GM19324 (cell line): ENCODE results near the gene MGA.

Experiments used
- ATAC-seq: cut with Tn5 transposase; IDR thresholded peaks from one replicate; pipeline ENCODE4 v1.9.1; 2021; ENCODE audit warnings: mild to moderate bottlenecking, moderate library complexity; ENCODE audit not compliant: unreplicated experiment, low FRiP score

The MGA gene

DNA sequence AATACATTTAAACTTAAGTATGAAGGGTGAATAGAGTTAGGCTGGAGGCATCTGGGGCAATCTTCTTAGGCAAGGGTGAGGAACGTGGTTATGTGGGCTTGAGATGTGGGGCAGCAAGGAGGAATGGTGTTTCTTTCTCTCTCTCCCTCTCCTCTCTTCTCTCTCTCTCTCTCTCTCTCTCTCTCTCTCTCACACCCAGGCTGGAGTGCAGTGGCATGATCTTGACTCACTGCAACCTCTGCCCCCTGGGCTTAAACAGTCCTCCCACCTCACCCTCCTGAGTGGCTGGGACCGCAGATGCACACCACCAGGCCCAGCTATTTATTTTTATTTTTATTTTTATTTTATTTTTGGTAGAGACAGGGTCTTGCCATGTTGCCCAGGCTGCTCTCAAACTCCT, 4.0 kb upstream of the MGA start:
- ATAC-seq, result no peak

DNA sequence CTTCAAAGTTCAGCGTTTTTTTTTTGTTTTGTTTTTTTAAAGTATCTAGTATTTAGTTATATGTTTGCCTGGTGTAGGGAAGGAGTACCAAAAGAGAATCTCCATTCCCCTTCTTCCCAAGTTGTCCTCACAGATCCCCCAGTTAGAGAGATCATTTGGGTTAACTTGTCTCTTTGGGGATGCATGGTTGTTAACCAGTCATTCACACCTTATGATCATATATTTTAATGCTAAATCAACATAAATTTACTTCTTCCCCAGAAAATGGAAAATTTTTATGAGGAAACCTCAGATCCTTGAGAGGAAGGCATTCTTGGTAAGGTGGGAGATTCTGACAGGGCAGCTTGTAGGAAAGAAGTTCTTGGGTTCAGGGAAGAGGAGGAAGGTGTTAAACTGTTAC, 1.5 kb upstream of the MGA start:
- ATAC-seq, result no peak

DNA sequence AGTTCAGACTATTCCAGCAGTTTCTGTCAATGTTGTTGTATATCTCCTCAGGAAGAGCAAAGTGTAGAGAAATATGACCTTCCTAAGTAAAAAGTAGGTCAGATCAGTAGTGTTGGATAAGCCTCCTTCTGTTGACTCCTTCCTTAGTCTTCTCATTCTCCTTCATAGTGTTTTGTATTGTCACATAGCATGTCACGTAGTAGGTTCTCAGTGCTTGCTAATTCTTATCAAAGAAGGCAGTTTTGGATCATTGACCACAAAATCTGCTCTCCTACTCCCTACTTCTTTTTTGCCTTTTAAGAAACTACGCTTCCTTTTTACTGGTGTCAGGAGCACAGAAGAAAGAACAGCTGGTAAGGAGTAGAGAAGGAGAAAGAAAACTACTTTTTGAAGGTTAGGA, 1.0 kb upstream of the MGA start:
- no peak for ATAC-seq

DNA sequence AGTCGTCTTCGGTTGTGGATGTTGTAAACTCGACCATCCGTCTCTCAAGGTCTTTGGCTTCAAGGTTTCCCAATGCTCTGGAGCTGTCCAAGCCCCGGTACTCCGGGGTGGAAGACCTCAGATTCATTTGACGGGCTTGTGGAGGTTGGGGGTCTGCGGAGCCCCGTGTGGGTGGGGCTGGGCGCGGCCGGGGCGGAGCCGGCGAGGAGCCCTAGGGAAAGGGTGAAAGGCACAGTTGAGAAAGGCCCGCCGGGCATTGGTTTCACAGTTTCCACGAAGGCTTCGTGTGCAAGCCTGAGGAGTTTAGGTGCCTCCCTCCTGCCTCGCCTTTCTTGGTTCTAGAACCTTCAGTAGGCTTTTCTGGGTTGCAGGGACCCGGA, 360 bp upstream of the MGA start:
- no peak for ATAC-seq

DNA sequence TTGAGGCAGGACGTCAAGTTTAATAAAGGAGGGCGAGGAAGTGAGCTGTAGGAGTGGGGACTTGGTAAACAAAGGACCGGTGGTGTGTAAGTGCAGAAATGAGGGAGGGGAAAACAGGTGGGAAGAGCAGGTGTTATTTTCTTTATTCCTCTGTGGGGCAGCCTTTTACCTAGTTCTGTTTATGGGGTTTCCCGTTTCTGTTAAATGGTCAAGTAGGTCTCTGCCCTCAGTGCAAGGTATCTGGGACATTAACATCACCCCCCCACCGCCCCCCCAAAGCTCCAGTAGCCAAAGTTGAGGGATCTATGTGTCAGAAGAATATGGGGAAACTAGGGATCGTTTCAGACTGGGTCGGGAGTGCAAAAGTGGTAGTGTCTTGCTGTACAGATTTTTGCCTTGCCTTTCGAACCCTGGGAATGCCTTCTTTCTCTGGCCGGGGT, 893 bp downstream of the MGA start:
- no peak for ATAC-seq

DNA sequence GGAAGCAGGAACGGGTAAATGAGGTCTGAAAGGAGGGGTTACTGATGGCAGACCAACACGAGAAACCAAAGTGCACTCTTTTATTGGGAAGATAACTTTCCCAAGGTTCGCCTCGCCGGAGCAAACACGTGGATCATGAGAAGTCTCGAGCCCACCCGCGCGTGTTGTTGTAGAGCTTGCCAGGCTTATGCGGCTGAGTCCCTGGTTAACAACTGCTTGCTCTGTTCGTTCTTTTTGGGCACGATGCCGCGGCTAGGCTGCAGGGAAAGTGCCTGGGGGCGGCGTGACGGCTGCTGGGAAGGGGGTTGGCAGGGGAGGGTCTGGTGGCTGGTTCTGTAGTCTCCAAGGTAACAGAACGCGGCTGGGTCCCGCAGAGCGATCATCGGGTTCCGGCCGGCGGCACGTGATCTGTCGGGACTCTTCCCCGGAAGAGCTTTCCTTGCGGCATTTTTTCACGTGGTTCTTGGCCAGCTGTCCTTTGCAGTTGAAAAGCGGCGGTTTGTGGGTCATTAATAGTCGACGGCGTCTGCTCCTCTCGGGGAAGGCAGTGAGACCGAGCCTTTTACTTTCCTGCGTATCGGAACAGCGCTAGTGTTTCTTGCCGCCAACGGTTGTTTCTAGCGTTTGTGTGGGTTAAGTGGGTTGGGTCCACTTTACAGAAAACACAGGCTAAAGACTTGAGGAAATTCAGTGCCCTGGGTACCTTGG, 1.5 kb downstream of the MGA start:
- ATAC-seq, result no peak

DNA sequence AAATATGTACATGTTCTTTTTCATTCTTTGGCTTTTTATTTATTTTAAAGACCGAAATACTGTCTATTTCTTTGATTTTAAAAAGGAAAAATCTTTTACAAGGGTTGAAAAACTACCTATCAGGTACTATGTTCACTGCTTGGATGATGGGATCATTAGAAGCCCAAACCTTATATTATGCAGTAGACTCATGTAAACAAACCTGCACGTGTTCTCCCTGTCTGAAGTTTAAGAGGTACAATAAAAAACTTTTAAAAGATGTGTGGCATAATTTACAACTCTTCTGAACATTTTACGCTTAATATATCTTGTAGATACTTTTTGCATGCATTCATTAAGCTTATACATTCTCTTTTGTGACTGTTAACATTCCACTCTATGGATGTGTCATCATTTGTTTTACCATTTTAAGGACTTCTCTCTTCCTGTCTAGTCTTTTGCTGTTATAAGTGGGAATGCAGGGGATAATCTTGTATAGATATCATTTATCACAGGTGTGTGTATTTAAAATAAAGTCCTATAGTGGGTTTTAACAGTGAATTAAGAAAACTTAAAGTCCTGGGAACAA, 6.2 kb downstream of the MGA start:
- ATAC-seq, result no peak

DNA sequence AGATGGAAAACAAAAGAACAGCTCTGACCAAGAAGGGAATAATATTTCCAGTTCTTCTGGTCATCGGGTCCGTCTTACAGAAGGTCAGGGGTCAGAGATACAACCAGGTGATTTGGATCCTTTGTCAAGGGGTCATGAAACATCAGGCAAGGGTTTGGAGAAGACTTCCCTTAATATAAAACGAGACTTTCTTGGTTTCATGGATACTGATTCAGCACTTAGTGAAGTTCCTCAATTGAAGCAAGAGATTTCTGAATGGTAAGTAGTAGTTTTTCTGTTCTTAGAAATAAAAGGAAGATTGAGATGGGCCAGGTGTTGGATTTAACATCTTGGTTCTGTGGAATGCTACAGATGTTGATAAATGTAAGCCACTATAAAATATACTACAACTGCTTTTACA, 9.5 kb downstream of the MGA start:
- ATAC-seq, result no peak

DNA sequence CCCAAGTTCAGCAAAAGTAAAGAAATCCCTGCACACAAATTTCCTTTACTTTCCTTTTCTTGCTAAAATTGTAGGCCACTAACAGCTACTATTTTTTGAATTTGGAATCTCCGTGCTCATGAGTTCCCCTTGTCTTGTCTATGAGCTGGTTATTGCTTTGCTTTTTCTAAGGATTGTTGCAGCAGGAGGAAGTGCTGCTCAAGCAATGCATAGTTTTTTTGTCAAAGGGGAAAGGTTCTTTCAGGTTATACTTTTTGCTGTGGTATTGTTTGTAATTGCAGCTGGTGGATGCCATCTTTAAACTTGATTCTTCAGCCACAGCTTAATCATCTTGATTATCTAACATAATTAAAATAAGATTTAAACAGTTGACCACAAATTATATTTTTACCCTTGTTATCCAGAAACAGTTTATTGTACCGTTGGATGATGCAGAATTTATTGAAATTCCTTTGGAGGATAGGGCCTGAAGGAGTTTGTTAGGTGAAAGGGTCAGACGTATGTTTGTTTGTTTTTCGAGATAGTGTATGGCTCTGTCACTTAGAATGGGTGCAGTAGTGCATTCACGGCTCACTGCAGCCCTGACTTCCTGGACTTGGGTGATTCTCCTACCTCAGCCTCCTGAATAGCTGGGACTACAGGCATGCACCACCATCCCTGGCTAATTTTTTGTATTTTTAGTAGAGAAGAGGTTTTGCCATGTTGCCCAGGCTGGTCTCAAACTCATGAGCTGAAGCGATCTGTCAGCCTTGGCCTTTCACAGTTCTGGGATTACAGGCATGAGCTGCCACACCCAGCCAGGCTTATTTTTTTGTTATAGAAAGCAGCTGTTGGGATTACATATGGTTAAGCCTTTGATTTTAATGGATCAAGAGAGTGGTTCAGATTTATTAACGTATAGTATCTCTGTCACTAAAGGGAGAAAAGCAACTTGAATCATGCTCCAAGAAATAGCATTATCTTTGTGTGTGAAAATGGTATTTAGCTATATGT, 11.7 kb downstream of the MGA start:
- ATAC-seq, result no peak

DNA sequence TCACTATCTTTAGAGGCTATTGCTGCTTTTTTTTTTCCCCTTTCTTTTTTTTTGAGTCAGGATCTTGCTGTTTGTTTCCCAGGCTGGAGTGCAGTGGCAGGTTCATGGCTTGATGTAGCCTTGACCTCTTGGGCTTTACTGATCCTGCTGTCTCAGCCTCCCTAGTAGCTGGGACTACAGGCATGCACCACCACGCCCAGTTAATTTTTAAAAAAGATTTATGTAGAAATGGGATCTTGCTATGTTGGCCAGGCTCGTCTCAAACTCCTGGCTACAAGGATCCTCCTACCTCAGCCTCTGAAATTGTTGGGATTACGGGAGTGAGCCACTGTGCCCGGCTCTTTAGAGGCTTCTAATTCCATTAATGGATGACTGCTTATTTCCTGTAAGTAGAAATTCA, 15.1 kb downstream of the MGA start:
- ATAC-seq, result no peak

DNA sequence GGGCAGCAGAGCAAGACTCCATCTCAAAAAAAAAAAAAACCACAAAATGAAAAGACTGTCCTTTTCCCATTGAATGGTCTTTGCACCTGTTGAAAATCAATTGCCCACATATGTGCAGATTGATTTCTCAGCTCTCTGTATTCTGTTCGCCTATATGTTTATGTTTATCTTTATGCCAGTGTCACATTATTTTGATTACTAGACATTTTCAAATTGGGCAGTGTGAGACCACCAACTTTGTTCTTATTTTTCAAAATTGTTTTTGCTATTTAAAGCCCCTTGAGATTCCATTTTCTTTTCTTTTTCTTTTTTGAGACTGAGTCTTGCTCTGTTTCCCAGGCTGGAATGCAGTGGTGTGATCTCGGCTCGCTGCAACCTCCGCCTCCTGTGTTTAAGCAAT, 18.5 kb downstream of the MGA start:
- no peak for ATAC-seq

DNA sequence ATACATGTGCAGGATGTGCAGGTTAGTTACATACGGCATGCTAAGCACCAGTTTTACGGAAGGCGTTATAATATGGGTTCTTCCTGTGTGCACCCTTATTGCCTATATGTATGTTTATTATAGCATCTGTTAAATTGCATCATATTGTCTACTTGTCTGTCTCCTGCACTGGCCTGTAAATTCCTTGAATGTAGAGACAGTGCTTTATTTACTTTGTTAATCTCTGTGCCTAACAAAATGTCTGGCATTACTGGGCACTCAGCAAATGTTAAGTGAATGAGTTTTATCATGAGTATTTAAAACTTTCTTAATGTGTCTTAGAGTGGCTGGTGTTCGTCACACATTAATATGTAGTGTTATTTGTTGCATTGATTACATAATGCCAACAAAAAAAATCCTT, 23.8 kb downstream of the MGA start:
- no peak for ATAC-seq

DNA sequence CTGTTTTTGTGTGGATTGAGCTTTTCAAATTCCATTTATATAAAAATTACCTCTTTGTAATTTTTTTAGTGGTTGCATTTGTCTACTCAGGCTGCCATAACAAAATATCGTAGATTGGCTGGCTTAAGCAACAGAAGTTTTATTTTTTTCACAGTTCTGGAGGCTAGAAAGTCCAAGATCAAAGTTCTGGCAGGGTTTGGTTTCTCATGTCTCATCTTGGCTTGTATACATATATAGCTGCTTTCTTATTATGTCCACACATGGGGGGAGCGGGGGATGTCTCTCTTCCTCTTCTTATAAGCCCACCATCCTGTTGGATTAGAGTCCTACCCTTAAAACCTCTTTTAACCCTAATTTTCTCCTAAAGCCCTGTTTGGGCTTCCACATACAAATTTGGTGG, 28.5 kb downstream of the MGA start:
- ATAC-seq, result no peak

DNA sequence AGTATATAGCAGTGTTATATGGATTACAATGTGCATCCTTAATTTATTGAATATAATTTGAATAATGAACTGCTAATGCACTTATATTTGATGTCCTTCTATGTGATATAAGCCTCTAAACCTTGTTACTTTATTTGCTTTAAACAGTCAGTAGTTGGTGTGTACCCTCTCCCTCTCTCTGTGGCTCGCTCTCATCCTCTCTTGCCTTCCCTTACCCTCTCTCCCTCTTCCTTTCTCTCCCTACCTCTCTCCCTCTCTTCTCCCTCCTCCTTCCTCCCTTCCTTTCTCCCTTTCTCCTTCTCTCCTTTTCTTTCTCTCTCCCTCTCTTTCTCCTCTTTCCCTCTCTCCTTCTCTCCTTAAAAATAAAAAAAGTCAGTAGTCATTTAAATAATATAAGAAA, 28.9 kb downstream of the MGA start:
- ATAC-seq, result no peak

DNA sequence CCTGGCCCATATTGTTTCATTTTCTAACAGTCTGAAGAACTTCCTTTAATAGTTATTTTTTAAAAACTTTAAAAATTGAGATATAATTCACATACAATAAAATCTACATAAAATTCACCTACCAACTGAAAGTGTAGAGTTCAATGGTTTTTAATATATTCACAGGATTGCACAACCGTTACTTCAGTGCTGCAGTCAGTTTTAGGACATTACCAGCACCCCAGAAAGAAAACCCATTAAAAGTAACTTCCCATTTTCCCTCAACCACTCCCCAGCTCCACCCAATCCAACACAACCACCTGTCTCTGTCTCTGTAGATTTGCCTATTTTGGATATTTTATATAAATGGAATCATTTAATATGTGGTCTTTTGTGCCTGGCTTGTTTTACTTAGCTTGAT, 29.6 kb downstream of the MGA start:
- no peak for ATAC-seq

DNA sequence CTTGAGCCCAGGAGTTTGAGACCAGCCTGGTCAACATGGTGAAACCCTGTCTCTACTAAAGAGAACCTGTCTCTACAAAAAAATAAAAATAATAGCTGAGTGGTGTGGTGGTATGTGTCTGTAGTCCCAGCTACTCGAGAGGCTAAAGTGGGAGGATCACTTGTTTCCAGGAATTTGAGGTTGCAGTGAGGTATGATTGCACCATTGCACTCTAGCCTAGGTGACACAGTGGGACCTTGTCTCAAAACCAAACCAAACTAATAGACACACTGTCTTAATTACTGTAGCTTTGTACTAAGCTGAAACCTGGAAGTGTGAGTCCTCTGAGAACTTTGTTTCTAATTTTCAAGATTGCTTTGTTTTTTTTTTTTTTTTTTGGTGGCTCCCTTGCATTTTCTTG, 30.4 kb downstream of the MGA start:
- ATAC-seq, result no peak

DNA sequence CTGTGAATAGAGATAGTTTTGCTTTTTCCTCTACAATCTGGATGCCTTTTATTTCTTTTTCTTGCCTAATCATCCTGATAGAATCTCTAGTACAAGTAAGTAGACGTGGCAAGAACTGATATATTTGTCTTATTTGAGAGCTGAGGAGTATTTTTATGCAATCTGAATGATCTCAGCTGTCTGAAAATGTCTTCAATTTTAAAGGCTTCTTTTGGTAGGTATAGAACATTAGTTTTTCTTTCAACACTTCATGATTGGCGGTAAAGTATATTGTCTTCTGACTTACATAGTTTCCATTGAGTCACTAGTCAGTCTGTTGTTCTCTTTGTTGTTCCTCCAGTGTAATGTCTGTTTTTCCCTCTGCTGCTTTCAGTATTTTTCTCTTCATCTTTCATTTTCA, 31.3 kb downstream of the MGA start:
- no peak for ATAC-seq

DNA sequence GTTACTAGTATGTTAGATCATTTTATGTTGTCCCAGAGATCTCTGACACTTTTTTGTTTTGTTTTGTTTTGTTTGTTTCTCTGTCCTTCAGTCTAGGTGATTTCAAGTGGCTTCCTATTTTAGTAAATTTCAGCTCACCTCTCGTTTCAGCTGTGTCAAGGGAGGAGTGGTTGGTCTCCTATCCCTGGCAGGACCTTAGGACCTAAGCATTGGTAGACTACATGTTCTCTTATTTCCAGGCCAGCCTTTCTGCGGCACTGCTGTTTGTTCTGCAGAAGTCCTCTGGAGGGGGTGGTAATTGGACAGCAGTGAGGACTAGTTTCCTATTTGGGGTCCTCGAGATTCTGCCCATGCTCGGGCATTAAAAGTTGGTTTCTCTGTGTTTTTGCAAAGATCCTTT, 31.8 kb downstream of the MGA start:
- no peak for ATAC-seq

DNA sequence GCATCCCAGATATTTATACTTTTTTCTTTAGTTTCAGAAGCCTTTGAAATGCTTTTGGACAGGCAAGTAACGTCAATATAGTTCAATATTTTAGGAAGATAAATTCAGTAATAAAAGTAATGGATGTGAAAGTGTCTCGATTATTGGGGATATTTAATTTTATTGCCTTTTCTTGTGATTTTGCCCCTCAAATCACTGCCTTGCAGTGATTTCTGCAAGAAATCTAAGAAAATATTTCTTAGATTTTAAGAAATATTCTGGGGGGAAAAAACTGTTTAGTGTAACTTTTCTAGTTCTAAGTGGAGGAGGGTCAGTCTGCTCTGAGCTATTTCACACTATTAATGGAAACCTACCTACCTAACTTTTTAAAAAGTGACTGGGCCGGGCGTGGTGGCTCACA, 33.6 kb downstream of the MGA start:
- ATAC-seq, result no peak

DNA sequence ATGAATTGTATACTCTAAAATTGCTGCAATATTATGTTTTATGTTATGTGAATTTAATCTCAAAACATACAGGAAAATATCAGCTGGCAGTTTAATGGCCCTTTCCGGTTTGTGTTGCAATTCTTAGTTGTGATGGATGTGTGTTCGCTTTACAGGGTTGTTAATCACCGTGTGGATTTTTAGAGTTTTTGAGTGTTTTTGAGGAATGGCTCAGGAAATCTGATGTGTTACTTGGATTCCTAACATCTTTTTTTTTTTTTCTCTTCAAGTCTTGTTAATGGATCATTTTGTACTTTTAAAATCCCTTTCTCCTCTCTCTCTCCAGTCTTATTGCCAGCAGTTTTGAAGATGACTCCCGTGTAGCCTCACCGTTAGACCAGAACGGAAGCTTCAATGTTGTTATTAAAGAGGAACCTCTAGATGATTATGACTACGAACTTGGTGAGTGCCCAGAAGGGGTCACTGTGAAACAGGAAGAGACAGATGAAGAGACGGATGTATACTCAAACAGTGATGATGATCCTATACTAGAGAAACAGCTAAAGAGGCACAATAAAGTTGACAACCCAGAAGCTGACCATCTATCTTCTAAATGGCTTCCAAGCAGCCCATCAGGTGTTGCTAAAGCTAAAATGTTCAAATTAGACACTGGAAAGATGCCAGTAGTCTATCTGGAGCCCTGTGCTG, 35.7 kb downstream of the MGA start:
- ATAC-seq, result no peak

DNA sequence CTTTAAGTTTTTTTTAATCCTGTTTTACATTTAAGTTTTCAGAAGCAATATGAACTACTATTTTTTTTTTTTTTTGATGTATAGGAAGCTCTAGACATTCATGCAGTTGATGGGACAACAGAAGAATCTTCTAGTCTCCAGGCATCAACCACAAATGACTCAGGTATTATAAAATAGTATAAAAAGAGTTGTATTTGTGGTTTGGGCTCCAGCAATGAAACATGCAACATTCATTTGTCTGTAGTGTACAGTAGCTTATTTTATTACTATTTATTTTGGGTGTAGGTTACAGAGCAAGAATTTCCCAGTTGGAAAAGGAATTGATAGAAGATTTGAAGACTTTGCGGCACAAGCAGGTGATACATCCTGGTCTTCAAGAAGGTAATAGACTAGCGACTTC, 38.6 kb downstream of the MGA start:
- no peak for ATAC-seq
